ENCODE data around the gene C2orf42.
"Not testable (repeated sequence)": the region's sequence is repeated elsewhere in the genome, so short reads cannot be mapped to it uniquely, and the experiment has no call there.

Gene C2orf42

DNA sequence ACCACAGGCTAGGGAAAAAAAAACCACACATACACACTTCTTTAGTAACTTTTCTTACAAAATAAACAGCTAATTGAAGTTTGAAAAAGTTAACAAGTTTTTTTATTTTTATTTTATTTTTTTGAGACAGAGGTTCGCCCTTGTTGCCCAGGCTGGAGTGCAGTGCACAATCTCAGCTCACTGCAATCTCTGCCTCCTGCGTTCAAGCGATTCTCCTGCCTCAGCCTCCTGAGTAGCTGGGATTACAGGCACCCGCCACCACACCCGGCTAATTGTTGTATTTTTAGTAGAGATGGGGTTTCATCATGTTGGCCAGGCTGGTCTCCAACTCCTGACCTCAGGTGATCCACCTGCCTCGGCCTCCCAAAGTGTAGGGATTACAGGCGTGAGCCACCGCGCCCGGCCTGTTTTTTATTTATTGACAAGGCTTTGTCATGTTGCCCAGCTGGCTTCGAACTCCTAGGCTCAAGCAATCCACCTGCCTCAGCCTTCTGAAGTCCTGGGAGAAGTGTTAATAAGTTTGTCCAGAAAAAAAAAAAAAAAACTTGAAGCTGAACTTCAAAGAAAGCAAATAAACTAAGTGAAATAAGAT is 21.1 kb downstream of the C2orf42 start:
- DNase-seq (ENCODE audit: low spot score): not testable (repeated sequence)

GRCh38 chr2:70161069-70161534 is 29.7 kb downstream of the C2orf42 start:
- no peak for DNase-seq (ENCODE audit: low spot score)

DNA sequence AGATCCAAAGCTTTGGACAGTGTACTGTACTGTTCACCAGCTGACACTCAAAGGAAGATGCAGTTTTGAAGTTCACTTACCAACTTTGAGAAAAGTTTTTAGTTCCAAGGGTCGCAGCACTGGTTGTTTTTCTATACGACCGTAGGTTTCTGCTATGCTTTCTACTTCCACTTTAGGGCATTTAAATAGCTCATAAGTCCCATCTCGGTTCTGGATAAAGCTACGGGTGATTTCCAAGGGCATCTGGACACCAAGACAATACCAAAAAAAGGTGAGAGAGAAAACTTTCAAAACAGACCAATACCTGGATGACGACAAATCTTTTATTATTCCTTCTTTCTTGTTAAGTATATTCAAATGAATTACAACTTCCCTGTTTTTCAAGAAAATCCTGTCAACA is 30.3 kb downstream of the C2orf42 start:
- no peak for DNase-seq (ENCODE audit: low spot score)

- DNase-seq (ENCODE audit: low spot score): not testable (repeated sequence)
Observed at GRCh38 chr2:70149130-70149686, 41.6 kb downstream of the C2orf42 start.

DNA sequence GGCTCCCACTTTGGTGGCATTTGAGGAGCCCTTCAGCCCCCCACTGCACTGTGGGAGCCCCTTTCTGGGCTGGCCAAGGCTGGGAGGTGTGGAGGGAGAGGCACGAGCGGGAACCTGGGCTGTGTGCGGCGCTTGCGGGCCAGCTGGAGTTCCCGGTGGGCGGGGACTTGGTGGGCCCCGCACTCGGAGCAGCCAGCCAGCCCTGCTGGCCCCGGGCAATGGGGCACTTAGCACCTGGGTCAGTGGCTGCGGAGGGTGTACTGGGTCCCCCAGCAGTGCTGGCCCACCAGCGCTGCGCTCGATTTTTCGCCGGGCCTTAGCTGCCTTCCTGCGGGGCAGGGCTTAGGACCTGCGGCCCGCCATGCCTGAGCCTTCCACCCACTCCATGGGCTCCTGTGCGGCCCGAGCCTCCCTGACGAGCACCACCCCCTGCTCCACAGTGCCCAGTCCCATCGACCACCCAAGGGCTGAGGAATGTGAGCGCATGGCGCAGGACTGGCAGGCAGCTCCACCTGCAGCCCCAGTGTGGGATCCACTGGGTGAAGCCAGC is 42.5 kb downstream of the C2orf42 start:
- DNase-seq (ENCODE audit: low spot score): not testable (repeated sequence)

DNA sequence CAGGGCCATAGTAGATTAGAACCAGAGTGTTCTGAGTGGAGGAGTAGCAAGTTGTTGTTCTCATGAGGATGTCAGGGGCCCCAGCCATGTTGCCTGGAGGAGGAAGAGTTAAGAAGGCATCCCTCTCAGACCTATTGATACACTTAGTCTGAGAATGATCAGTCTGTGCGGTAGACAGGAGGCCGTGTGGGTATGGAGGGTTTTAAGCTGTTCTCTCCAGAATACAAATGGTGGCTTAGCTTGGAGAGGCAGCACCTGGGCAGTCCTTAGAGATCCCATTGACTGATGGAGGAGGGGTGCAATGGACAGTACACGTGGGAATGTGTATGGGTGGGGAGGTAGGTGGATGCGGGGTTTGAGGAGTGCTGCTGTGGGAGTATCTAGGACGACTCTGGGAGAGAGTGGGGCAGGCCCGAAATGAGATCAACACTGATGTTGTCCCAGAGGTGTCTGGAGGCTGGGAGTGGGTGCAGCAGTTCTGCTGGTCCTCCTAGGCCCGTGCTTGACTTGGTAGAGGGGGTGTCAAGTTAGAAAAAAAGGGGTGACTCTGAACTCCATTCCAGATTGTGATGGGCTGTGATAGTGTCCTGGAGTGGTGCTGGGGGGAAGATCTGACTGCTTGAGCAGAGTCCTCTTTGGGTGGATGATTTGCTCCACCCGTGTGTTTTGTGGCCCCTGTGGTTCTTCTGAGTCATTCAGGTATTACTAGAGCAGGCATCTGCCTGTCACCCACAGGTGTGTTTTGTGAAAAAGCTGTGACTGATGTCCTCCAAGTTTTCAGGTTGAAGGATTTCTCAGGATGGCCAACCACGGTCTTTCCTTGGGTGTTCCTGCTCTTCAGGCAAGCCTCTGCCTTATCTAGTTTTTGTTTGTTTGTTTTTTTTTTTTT is 44.7 kb downstream of the C2orf42 start:
- no peak for DNase-seq (ENCODE audit: low spot score)

GRCh38 chr2:70145144-70145490 is 45.7 kb downstream of the C2orf42 start:
- no peak for DNase-seq (ENCODE audit: low spot score)

DNA sequence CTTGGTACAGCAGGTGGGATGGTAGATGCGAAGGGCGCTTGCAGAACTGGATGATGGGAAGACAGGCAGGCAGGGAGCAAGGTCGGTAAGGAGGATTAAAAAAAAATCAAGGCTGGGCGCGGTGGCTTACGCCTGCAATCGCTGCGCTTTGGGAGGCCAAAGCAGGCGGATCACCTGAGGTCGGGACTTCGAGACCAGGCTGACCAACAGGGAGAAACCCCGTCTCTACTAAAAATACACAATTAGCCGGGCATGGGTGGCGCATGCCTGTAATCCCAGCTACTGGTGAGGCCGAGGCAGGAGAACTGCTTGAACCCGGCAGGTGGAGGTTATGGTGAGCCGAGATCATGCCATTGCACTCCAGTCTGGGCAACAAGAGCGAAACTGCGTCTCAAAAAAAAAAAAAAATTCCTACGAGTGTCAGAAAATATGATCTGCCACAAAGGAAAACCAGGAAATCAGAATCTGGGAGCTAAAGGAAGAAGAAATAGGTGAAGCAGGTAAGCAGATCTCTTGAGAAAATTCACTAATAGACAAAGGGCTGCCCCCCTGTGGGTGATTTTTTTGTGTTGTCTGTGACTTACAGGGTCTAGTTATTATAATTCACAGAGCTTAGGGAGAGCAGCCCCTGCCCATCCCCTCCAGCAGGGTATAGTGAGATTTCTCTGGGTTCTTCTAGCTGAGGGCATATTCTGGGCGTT is 46.2 kb downstream of the C2orf42 start:
- no peak for DNase-seq (ENCODE audit: low spot score)

GRCh38 chr2:70143314-70144150 is 47.3 kb downstream of the C2orf42 start:
- peak; percentile 55 for DNase-seq (ENCODE audit: low spot score)

DNA sequence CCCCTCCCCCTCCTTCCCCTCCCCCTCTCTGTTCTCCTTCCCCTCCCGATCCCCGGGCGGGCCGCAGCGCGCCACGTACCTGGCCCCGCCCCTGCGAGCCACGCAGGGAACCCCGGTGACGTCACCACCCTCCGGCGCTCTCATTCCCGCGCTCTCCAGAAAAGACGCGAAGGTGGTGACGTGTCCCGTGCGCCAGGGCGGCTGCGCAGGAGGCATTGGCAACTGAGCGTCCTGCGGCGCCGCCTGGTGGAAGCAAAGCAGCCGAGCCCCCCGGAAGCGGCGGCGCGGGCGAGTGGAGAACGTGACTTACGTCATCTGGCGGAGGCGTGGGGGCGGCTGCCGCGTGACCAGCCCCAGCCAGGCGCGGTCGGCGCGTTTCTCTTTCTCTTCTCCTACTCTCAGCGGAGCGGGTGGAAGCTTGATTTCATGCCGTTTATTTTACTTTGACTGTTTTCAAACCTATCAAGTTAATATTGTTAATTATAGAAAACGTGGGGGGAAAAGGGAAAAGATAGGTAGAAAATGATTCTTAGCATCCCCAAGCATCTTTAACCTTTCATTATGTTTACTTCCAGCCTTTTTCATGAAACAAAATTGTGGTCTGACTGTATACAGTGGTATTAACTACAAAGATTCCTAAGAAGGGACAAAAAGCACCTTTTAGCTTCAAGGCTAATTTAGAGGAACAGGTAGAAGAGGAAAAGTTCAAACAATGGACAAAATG is 48.1 kb downstream of the C2orf42 start:
- DNase-seq (ENCODE audit: low spot score): peak; percentile 91

- DNase-seq (ENCODE audit: low spot score): peak; percentile 66
Observed at GRCh38 chr2:70141902-70142589, 48.8 kb downstream of the C2orf42 start.

GRCh38 chr2:70141212-70141901 is 49.5 kb downstream of the C2orf42 start:
- DNase-seq (ENCODE audit: low spot score): peak; percentile 52

GRCh38 chr2:70140791-70141211 is 50.0 kb downstream of the C2orf42 start:
- DNase-seq (ENCODE audit: low spot score): no peak

- DNase-seq (ENCODE audit: low spot score): not testable (repeated sequence)
Observed at GRCh38 chr2:70134323-70134983, 56.4 kb downstream of the C2orf42 start.

- DNase-seq (ENCODE audit: low spot score): no peak
Observed at GRCh38 chr2:70133491-70134322, 57.1 kb downstream of the C2orf42 start.

DNA sequence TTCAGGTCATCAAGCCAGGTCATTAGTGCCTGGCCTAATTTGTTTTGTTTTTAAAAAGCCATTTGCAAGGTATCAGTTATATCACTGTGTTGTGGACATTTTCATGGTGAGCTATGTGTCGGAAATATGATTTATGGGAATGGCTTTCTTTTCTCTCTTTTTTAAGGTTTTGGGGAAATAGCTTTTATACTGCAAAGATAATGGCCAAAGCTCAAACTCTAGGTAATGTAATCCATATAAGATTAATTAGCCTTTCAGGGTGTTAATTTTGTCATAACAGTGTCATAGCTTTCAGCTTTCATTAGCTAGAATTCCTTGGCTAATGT is 57.7 kb downstream of the C2orf42 start:
- DNase-seq (ENCODE audit: low spot score): no peak

GRCh38 chr2:70132244-70133126 is 58.3 kb downstream of the C2orf42 start:
- DNase-seq (ENCODE audit: low spot score): peak; percentile 55

Data from HuH-7.5 (cell line).